Measurements from ENCODE around the gene CSTA.

DNA sequence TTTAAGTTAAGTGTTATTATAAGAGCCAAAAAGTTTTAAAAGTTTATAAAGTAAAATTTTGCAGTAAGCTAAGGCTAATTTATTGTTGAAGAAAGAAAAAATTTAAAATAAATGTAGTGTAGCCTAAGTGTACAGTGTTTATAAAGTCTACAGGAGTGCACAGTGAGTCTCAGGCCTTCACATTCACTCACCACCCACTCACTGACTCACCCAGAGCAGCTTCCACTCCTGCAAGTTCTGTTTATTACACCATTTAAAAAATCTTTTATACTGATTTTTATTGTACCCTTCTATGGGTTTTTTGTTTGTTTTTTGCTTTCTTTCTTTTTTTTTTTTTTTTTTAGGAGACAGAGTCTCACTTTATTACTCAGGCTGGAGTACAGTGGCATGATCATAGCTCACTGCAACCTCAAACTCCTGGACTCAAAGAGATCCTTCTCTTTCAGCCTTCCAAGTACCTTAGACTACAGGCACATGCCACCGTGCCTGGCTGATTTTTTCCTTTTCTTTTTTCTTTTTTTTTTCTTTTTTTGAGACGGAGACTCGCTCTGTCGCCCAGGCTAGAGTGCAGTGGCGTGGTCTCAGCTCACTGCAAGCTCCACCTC, 25.9 kb downstream of the CSTA start:
- TF ChIP-seq, protein P1, sequence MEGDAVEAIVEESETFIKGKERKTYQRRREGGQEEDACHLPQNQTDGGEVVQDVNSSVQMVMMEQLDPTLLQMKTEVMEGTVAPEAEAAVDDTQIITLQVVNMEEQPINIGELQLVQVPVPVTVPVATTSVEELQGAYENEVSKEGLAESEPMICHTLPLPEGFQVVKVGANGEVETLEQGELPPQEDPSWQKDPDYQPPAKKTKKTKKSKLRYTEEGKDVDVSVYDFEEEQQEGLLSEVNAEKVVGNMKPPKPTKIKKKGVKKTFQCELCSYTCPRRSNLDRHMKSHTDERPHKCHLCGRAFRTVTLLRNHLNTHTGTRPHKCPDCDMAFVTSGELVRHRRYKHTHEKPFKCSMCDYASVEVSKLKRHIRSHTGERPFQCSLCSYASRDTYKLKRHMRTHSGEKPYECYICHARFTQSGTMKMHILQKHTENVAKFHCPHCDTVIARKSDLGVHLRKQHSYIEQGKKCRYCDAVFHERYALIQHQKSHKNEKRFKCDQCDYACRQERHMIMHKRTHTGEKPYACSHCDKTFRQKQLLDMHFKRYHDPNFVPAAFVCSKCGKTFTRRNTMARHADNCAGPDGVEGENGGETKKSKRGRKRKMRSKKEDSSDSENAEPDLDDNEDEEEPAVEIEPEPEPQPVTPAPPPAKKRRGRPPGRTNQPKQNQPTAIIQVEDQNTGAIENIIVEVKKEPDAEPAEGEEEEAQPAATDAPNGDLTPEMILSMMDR (IDR thresholded peaks at IDR 0.05 in 8 of 11, conservative IDR thresholded peaks at IDR 0.05 in 3 of 11), result no peak
- TF ChIP-seq POLR2A (IDR thresholded peaks at IDR 0.05), result no peak

All from spleen (tissue), 7 donors.